Neuron (in vitro differentiated cells): ENCODE measurements around the gene CCL1.
"Not testable (repeated sequence)": the region's sequence is repeated elsewhere in the genome, so short reads cannot be mapped to it uniquely, and the experiment has no call there.

Experiments
- H2AFZ ChIP-seq: one replicate; pipeline ENCODE4 v1.6.1; 2013; ENCODE audit warnings: low read depth, mild to moderate bottlenecking, inconsistent platforms, low read length, moderate library complexity
- H3K27me3 ChIP-seq: one replicate; pipeline ENCODE4 v1.6.1; 2013; ENCODE audit warnings: low read length; ENCODE audit not compliant: insufficient read depth
- H3K36me3 ChIP-seq: one replicate; pipeline ENCODE4 v1.6.1; 2013; ENCODE audit warnings: low read length; ENCODE audit not compliant: insufficient read depth
- H3K4me1 ChIP-seq: one replicate; pipeline ENCODE4 v1.6.1; 2013; ENCODE audit warnings: low read length; ENCODE audit not compliant: insufficient read depth
- H3K4me3 ChIP-seq: 2 replicates; pipeline ENCODE4 v1.5.1; 2013; ENCODE audit warnings: mild to moderate bottlenecking, low read length, moderate library complexity
- H3K9me3 ChIP-seq: one replicate; pipeline ENCODE4 v1.6.1; 2013; ENCODE audit warnings: low read length

Gene CCL1

DNA sequence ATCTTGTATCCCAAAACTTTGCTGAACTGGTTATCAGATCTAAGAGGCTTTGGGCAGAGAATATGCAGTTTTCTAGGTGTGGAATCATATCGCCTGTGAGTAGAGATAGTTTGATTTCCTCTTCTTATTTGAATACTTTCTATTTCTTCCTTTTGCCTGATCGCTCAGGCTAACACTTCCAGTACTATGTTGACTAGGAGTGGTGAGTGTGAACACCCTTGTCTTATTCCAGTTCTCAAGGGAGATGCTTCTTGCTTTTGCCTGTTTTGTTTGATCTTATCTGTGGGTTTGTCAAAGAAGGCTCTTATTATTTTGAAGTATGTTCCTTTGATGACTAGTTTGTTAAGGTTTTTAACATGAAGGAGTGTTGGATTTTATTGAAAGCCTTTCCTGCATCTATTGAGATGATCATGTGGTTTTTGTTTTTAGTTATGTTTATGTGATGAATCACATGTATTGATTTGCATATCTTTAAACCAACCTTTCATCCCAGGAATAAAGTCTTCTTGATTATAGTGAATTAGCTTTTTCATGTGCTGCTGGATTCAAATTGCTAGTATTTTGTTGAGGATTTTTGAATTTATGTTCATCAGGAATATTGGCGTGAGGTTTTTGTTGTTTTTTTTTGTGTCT is 23.8 kb downstream of the CCL1 start:
- H3K27me3 ChIP-seq: no peaks in the 10 kb centered on the region
- no peaks in the 10 kb centered on the region for H3K36me3 ChIP-seq
- no peak overlapping the region for H3K4me3 ChIP-seq
- no peaks in the 10 kb centered on the region for H3K4me1 ChIP-seq
- H2AFZ ChIP-seq: no peak overlapping the region
- H3K9me3 ChIP-seq: no peaks in the 10 kb centered on the region

DNA sequence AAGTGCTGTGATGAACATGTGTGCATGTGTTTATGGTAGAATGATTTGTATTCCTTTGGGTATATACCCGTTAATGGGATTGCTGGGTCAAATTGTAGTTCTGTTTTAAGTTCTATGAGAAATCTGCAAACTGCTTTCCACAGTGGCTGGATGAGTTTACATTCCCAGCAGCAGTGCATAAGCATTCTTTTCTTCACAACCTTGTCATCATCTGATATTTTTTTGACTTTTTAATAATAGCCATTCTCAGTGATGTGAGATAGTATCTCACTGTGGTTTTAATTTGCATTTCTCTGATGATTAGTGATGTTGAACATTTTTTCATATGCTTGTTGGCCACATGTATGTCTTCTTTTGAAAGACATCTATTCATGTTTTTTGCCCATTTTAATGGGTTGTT is 25.3 kb downstream of the CCL1 start:
- Histone ChIP-seq H2AFZ (no peak overlapping the region), H3K4me1 (no peaks in the 10 kb centered on the region), H3K27me3 (no peaks in the 10 kb centered on the region), H3K4me3 (no peak overlapping the region), H3K36me3 (no peaks in the 10 kb centered on the region), H3K9me3 (no peaks in the 10 kb centered on the region)

DNA sequence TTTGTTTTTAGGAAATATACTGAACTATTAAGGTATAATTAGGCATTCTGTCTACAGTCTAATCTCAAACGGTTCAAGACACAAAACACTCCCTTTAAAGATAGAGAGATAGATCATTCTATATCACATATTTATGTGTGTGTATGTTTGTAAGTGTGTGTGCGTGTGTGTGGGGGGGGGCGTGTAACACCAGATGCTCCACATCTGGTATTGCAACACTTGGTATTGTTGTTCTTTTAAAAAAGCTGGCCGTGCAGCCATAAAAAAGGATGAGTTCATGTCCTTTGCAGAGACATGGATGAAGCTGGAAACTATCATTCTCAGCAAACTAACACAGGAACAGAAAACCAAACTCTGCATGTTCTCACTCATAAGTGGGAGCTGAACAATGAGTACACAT is 35.5 kb downstream of the CCL1 start:
- H3K27me3 ChIP-seq, H3K9me3 ChIP-seq, H3K4me3 ChIP-seq, H2AFZ ChIP-seq, H3K4me1 ChIP-seq, H3K36me3 ChIP-seq: not testable (repeated sequence)

DNA sequence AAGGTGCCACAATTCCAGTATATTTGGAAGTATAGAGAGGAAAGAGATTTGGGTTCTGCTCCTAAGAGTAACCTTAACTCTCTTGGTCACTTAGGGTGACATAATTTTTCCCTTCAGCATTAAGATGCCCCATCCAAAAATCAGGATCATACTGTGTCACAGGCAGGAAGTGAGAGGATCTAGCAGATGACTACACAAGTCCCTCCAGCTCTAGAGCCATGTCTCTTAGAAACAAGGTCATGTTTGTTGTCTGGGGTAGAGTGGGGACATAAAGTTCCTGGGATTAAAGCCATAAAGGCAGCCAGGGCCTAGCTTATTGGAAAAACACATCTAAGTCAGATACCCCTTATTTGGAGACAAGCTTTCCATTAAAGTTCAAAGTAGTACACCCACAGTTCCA is 41.1 kb downstream of the CCL1 start:
- Histone ChIP-seq H2AFZ (no peak overlapping the region), H3K36me3 (no peaks in the 10 kb centered on the region), H3K9me3 (no peaks in the 10 kb centered on the region), H3K4me3 (no peak overlapping the region), H3K4me1 (no peaks in the 10 kb centered on the region), H3K27me3 (no peaks in the 10 kb centered on the region)

DNA sequence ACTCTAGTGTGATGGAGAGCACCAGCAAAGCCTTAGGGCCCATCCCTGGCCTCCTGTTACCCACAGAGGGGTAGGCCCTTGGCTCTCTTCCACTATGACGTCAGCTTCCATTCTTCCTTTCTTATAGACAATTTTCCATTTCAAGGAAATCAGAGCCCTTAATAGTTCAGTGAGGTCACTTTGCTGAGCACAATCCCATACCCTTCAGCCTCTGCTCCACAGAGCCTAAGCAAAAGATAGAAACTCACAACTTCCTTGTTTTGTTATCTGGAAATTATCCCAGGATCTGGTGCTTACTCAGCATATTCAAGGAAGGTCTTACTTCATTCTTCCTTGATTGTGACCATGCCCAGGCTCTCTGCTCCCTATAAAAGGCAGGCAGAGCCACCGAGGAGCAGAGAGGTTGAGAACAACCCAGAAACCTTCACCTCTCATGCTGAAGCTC is 44.0 kb downstream of the CCL1 start, which contains the start of gene CCL8:
Gene CCL8, plus strand, starts transcription at position 397 of the 445 bp plus-strand sequence. CDS start 67 bp downstream, outside the sequence.
- Histone ChIP-seq H3K9me3 (no peaks in the 10 kb centered on the region), H3K4me3 (no peak within 1 kb of the TSS), H2AFZ (no peak within 1 kb of the TSS), H3K27me3 (no peaks in the 10 kb centered on the region), H3K36me3 (no peaks in the 10 kb centered on the region), H3K4me1 (no peaks in the 10 kb centered on the region)

DNA sequence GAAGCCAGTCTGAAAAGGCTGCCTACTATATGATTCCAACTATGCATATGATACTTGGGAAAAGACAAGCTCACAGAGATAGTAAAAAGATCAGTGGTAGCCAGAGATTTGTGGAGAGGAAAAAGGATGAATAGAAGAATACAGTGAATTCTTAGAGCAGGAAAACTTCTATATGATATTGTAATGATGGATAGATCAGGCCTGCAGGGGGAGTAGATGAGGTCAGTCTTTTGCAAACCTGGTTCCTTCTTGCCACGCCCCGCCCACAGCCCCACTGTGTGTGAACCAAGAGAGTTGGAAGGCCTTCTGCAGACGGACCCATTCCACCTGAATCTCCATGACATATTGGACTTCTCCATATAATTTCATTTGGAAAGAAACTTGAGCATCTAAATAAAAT is 44.6 kb downstream of the CCL1 start:
- H2AFZ ChIP-seq: no peak overlapping the region
- H3K27me3 ChIP-seq: no peaks in the 10 kb centered on the region
- H3K9me3 ChIP-seq: no peaks in the 10 kb centered on the region
- no peak overlapping the region for H3K4me3 ChIP-seq
- no peaks in the 10 kb centered on the region for H3K4me1 ChIP-seq
- no peaks in the 10 kb centered on the region for H3K36me3 ChIP-seq

DNA sequence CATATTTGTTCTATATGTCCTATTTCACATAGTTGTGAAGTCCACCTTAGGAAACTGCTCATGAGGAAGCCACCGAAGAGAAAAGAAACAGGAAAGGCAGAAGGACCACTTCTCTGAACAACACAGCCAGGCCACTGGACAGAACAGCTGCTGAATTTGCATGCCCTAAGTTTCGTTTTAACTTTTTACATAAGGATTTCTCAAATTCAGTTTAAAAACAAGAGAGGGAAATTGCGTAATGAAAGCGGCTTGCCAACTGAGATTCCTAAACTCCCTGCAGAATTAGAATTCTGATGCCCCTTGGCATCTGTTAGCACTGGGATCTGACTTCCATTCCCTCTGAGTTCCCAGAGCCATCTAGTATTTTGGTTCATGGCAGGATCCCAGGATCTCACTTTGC is 48.8 kb downstream of the CCL1 start:
- no peak overlapping the region for H3K4me3 ChIP-seq
- no peaks in the 10 kb centered on the region for H3K4me1 ChIP-seq
- H3K27me3 ChIP-seq: no peaks in the 10 kb centered on the region
- no peak overlapping the region for H2AFZ ChIP-seq
- no peaks in the 10 kb centered on the region for H3K36me3 ChIP-seq
- H3K9me3 ChIP-seq: no peaks in the 10 kb centered on the region

DNA sequence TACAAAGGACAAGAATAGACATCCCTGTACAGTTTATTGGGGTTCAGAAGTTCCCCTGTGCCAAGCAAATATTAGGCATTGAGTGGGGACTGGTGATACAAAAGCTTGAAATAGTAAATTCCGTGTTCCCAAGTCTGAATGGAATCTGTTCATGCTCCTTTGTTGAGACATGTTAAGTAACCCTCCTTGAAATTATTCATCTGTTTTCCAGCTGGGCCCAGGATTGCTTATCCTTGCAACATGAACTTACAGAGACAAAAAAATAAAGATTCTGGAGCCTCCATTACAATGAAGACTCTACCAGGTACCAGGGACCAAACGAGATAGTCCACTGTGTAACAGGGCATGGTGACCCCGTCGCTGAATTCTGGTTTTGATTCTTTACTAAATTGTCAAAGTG is 49.9 kb downstream of the CCL1 start:
- Histone ChIP-seq H2AFZ (no peak overlapping the region), H3K4me1 (no peaks in the 10 kb centered on the region), H3K36me3 (no peaks in the 10 kb centered on the region), H3K9me3 (no peaks in the 10 kb centered on the region), H3K4me3 (no peak overlapping the region), H3K27me3 (no peaks in the 10 kb centered on the region)

DNA sequence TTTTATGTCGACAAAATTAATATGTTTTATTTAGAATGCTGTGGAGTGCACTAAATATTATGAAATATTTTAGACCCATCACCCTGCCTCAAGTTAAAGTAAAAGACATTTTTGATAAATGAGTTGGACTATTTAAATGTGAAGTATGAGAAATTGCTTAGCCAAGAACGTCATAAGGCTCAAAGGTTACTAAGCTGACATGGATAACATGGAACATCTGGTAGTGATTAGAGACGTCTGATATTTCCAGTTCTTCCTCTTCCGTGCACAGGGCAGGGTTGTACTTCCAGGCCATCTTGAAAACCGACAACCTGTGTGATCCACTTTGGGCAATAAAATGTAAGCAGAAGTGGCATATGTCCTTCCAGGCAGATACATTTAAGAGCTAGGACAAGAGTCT is 51.0 kb downstream of the CCL1 start:
- no peak overlapping the region for H2AFZ ChIP-seq
- H3K36me3 ChIP-seq: no peaks in the 10 kb centered on the region
- H3K27me3 ChIP-seq: no peaks in the 10 kb centered on the region
- H3K4me3 ChIP-seq: no peak overlapping the region
- no peaks in the 10 kb centered on the region for H3K4me1 ChIP-seq
- H3K9me3 ChIP-seq: no peaks in the 10 kb centered on the region

DNA sequence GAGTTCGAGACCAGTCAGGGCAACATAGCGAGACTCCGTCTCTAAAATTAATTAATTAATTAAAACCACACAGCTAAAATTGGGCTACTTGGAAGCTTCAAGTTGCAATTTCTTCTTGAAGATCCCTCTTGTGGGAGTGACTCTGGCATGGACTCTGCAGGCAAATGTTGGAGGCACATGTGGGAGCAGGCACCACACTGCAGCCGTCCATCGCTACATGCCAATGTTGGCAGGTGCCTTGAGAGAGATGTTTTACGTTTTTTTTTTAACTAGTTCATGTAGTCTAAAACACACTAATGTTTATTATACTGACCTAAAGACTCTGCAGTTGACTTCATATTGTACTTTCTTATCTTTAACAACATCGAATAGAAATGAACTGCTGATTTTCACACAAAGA is 51.7 kb downstream of the CCL1 start:
- no peaks in the 10 kb centered on the region for H3K27me3 ChIP-seq
- no peaks in the 10 kb centered on the region for H3K36me3 ChIP-seq
- H3K4me1 ChIP-seq: no peaks in the 10 kb centered on the region
- H3K4me3 ChIP-seq: no peak overlapping the region
- H3K9me3 ChIP-seq: no peaks in the 10 kb centered on the region
- H2AFZ ChIP-seq: no peak overlapping the region
